ENCODE measurements around the gene ABCB4. TPM values are rescaled to one million over a fixed set of nuclear protein-coding genes. Genes with fewer than 3 reads are reported as not detected.
A peak's percentile ranks its signal among the peaks of the same experiment; 100 is the strongest.

The ABCB4 gene
- total RNA-seq, 4 donors from 2014 or later = 0.42 to 6.5 (median 1.1) TPM

- 62 to 83% methylated on average over 1 to 3 of the region's 3 CpGs for WGBS, 2 donors (ENCODE audit: low coverage in 1 of 2)
- Histone ChIP-seq H3K27me3 (no peaks in the 10 kb centered on the region), H3K9me3 (no peaks in the 10 kb centered on the region), H3K36me3 (peaks cover 0 to 6% of the 10 kb centered on the region in 2 donors), H3K4me1 (no peaks in the 10 kb centered on the region), H3K4me3 (no peak overlapping the region), H3K27ac (no peak overlapping the region)
- no peak for ATAC-seq
- no peak for TF ChIP-seq CTCF (IDR thresholded peaks at IDR 0.05)
- no peak for TF ChIP-seq POLR2AphosphoS5 (IDR thresholded peaks at IDR 0.05)
- TF ChIP-seq EP300 (IDR thresholded peaks at IDR 0.05) = no peak
- TF ChIP-seq POLR2A (IDR thresholded peaks at IDR 0.05) = no peak
Measured at GRCh38 chr7:87507446-87507845, 32.0 kb upstream of the ABCB4 start.

GRCh38 chr7:87506246-87507180 lies 31.0 kb upstream of the ABCB4 start:
- Histone ChIP-seq H3K4me3 (no peak overlapping the region), H3K27me3 (no peaks in the 10 kb centered on the region), H3K9me3 (no peaks in the 10 kb centered on the region), H3K27ac (no peak overlapping the region), H3K36me3 (peaks cover 0 to 6% of the 10 kb centered on the region in 2 donors), H3K4me1 (no peaks in the 10 kb centered on the region)
- no peak for TF ChIP-seq EP300 (IDR thresholded peaks at IDR 0.05)
- TF ChIP-seq CTCF (IDR thresholded peaks at IDR 0.05) = peak in 3 of 4 experiments; percentile 26 to 44 (median 31)
- no peak for TF ChIP-seq POLR2A (IDR thresholded peaks at IDR 0.05)
- no peak for ATAC-seq
- 58 to 62% methylated on average over 1 to 3 of the region's 3 CpGs for WGBS, 2 donors (ENCODE audit: low coverage in 1 of 2)

- Histone ChIP-seq H3K27ac (no peak overlapping the region), H3K9me3 (no peaks in the 10 kb centered on the region), H3K4me3 (no peak overlapping the region), H3K27me3 (no peaks in the 10 kb centered on the region), H3K4me1 (no peaks in the 10 kb centered on the region), H3K36me3 (peaks cover 0 to 6% of the 10 kb centered on the region in 2 donors)
- no peak for ATAC-seq
- TF ChIP-seq EP300 (IDR thresholded peaks at IDR 0.05) = no peak
- TF ChIP-seq CTCF (IDR thresholded peaks at IDR 0.05) = no peak
- TF ChIP-seq POLR2A (IDR thresholded peaks at IDR 0.05) = no peak
- no peak for TF ChIP-seq POLR2AphosphoS5 (IDR thresholded peaks at IDR 0.05)
- 71 to 84% methylated on average over 5 of the region's 5 CpGs for WGBS, 2 donors (ENCODE audit: low coverage in 1 of 2)
Measured at GRCh38 chr7:87505557-87506245, 30.2 kb upstream of the ABCB4 start.

- no peak for TF ChIP-seq EP300 (IDR thresholded peaks at IDR 0.05)
- TF ChIP-seq POLR2A (IDR thresholded peaks at IDR 0.05) = no peak
- no peak for TF ChIP-seq POLR2AphosphoS5 (IDR thresholded peaks at IDR 0.05)
- TF ChIP-seq CTCF (IDR thresholded peaks at IDR 0.05) = no peak
- 77 to 79% methylated on average over 3 to 5 of the region's 5 CpGs for WGBS, 2 donors (ENCODE audit: low coverage in 1 of 2)
Measured at GRCh38 chr7:87505122-87505521, 29.6 kb upstream of the ABCB4 start.

More at GRCh38 chr7:87505122-87505521, 29.6 kb upstream of the ABCB4 start:
- Histone ChIP-seq H3K27me3 (no peaks in the 10 kb centered on the region), H3K4me3 (no peak overlapping the region), H3K4me1 (no peaks in the 10 kb centered on the region), H3K27ac (no peak overlapping the region), H3K9me3 (no peaks in the 10 kb centered on the region), H3K36me3 (peaks cover 0 to 6% of the 10 kb centered on the region in 2 donors)
- ATAC-seq = no peak
